Peyer's patch (tissue), 4 donors: ENCODE results near the gene SNX12. TPM values are rescaled to one million over a fixed set of nuclear protein-coding genes. Genes with fewer than 3 reads are reported as not detected.

Experiments
- DNase-seq, 3 donors: peaks; one replicate each; pipeline ENCODE4 v3.0.0-alpha.2; 2017 to 2019
- H3K27ac ChIP-seq, 4 donors: fragments of 200-600 bp; sonication (generic); one replicate each; pipeline ENCODE4 v1.5.1; 2016 to 2019
- H3K27me3 ChIP-seq, 2 donors: fragments of 200-600 bp; sonication (generic); one replicate each; pipeline ENCODE4 v1.5.1; 2019
- H3K36me3 ChIP-seq, 3 donors: fragments of 200-600 bp; sonication (generic); one replicate each; pipeline ENCODE4 v1.5.1; 2016 to 2019
- H3K4me1 ChIP-seq, 4 donors: fragments of 200-600 bp; sonication (generic); one replicate each; pipeline ENCODE4 v1.5.1; 2016 to 2019
- H3K4me3 ChIP-seq, 4 donors: fragments of 200-600 bp; sonication (generic); 1 replicate in 3 of 4; 2 replicates in 1 of 4; pipeline ENCODE4 v1.5.1; 2016 to 2019; ENCODE audit warnings: mild to moderate bottlenecking in 1 of 4
- H3K9me3 ChIP-seq, 4 donors: fragments of 200-600 bp; sonication (generic); one replicate each; pipeline ENCODE4 v1.5.1; 2016 to 2019; ENCODE audit warnings: mild to moderate bottlenecking in 1 of 4
- POLR2A ChIP-seq, 2 donors: fragments of 450-650 bp; IDR thresholded peaks; one replicate each; pipeline ENCODE4 v1.5.1; 2017; ENCODE audit warnings: antibody characterized with exemption in 2 of 2, mild to moderate bottlenecking in 2 of 2, moderate library complexity in 2 of 2
- total RNA-seq, 4 donors: library from RNA; depleted of rRNA; stranded (reverse); fragments of >200 nt; gene quantifications; one replicate each; pipeline ENCODE4 v1.1.0, GENCODE V29; 2016
- TF ChIP-seq, protein P1 (sequence below), 6 experiments: fragments of 450-650 bp in 4 of 6; fragments of 200-600 bp in 2 of 6; sonication (generic) in 1 of 6; IDR thresholded peaks; one replicate each; pipeline ENCODE4 v1.5.1; 2017 to 2019; ENCODE audit warnings: antibody characterized with exemption in 6 of 6, mild to moderate bottlenecking in 3 of 6, moderate library complexity in 1 of 6

Gene SNX12
- total RNA-seq, 4 donors from 2014 or later = 62.7 to 108 (median 67.5) TPM

GRCh38 chrX:71102292-71102691 lies 34.2 kb upstream of the SNX12 start:
- H3K27ac ChIP-seq = peak overlapping the region in 1 of 4 donors; percentile 74
- peaks cover 0 to 12% (median 3%) of the 10 kb centered on the region in 4 donors for H3K4me1 ChIP-seq
- TF ChIP-seq, protein P1, sequence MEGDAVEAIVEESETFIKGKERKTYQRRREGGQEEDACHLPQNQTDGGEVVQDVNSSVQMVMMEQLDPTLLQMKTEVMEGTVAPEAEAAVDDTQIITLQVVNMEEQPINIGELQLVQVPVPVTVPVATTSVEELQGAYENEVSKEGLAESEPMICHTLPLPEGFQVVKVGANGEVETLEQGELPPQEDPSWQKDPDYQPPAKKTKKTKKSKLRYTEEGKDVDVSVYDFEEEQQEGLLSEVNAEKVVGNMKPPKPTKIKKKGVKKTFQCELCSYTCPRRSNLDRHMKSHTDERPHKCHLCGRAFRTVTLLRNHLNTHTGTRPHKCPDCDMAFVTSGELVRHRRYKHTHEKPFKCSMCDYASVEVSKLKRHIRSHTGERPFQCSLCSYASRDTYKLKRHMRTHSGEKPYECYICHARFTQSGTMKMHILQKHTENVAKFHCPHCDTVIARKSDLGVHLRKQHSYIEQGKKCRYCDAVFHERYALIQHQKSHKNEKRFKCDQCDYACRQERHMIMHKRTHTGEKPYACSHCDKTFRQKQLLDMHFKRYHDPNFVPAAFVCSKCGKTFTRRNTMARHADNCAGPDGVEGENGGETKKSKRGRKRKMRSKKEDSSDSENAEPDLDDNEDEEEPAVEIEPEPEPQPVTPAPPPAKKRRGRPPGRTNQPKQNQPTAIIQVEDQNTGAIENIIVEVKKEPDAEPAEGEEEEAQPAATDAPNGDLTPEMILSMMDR (IDR thresholded peaks at IDR 0.05) = no peak
- no peak for TF ChIP-seq POLR2A (IDR thresholded peaks at IDR 0.05)
- DNase-seq = peak in 1 of 3 donors; percentile 26
- H3K4me3 ChIP-seq = no peak overlapping the region
- no peaks in the 10 kb centered on the region for H3K27me3 ChIP-seq
- H3K9me3 ChIP-seq = no peaks in the 10 kb centered on the region
- H3K36me3 ChIP-seq = no peaks in the 10 kb centered on the region

DNA sequence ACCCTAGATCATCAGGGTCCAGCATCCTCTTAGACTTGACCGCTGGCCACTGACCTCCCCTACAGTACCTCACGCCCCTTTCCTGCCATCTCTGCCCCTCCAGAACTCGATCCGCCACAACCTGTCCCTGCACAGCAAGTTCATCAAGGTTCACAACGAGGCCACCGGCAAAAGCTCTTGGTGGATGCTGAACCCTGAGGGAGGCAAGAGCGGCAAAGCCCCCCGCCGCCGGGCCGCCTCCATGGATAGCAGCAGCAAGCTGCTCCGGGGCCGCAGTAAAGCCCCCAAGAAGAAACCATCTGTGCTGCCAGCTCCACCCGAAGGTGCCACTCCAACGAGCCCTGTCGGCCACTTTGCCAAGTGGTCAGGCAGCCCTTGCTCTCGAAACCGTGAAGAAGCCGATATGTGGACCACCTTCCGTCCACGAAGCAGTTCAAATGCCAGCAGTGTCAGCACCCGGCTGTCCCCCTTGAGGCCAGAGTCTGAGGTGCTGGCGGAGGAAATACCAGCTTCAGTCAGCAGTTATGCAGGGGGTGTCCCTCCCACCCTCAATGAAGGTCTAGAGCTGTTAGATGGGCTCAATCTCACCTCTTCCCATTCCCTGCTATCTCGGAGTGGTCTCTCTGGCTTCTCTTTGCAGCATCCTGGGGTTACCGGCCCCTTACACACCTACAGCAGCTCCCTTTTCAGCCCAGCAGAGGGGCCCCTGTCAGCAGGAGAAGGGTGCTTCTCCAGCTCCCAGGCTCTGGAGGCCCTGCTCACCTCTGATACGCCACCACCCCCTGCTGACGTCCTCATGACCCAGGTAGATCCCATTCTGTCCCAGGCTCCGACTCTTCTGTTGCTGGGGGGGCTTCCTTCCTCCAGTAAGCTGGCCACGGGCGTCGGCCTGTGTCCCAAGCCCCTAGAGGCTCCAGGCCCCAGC lies 32.7 kb upstream of the SNX12 start:
- Histone ChIP-seq H3K4me1 (peaks cover 0 to 12% (median 3%) of the 10 kb centered on the region in 4 donors), H3K36me3 (no peaks in the 10 kb centered on the region), H3K27me3 (no peaks in the 10 kb centered on the region), H3K9me3 (no peaks in the 10 kb centered on the region), H3K4me3 (no peak overlapping the region), H3K27ac (no peak overlapping the region)
- peak in 1 of 3 donors; percentile 39 for DNase-seq
- TF ChIP-seq, protein P1 (IDR thresholded peaks at IDR 0.05) = no peak
- TF ChIP-seq POLR2A (IDR thresholded peaks at IDR 0.05) = no peak

- no peaks in the 10 kb centered on the region for H3K9me3 ChIP-seq
- H3K4me1 ChIP-seq = peaks cover 0 to 12% (median 3%) of the 10 kb centered on the region in 4 donors
Observed at GRCh38 chrX:71099736-71100135, 31.6 kb upstream of the SNX12 start.

DNA sequence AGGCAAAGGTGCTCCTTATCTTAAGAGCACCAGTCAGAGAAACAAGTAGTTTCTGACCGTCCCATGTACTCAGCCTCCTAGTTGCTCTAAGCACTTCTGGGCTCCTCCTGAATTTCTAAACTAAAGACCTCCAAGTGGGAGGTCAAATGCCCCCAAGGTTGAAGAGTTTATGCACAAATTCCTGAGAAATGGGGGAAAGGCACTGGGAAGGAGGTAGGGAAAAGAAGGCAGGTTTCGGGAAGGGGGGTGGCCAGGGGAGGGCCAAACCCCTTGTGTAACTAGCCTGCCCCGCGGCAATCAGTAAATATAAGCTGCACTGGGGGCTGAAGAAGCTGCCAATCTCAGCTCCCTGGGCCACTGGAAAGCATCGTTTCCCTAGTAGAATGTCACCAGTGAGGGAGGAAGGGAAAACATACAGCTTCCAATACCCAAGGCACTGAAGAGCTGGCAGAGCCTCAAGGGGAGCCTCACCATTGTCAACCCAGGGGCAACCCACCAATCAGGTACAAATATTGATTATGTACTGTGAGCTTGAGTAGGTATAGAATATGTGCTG lies 30.9 kb upstream of the SNX12 start:
- TF ChIP-seq, protein P1 (IDR thresholded peaks at IDR 0.05) = no peak
- TF ChIP-seq POLR2A (IDR thresholded peaks at IDR 0.05) = no peak
- DNase-seq = no peak
- Histone ChIP-seq H3K27me3 (no peaks in the 10 kb centered on the region), H3K4me1 (peaks cover 0 to 9% (median 3%) of the 10 kb centered on the region in 4 donors), H3K36me3 (no peaks in the 10 kb centered on the region), H3K4me3 (no peak overlapping the region), H3K9me3 (no peaks in the 10 kb centered on the region), H3K27ac (no peak overlapping the region)

More at GRCh38 chrX:71099736-71100135, 31.6 kb upstream of the SNX12 start:
- DNase-seq = no peak
- no peak overlapping the region for H3K27ac ChIP-seq
- no peak overlapping the region for H3K4me3 ChIP-seq
- H3K27me3 ChIP-seq = no peaks in the 10 kb centered on the region
- TF ChIP-seq POLR2A (IDR thresholded peaks at IDR 0.05) = no peak
- TF ChIP-seq, protein P1 (IDR thresholded peaks at IDR 0.05) = no peak
- H3K36me3 ChIP-seq = no peaks in the 10 kb centered on the region

DNA sequence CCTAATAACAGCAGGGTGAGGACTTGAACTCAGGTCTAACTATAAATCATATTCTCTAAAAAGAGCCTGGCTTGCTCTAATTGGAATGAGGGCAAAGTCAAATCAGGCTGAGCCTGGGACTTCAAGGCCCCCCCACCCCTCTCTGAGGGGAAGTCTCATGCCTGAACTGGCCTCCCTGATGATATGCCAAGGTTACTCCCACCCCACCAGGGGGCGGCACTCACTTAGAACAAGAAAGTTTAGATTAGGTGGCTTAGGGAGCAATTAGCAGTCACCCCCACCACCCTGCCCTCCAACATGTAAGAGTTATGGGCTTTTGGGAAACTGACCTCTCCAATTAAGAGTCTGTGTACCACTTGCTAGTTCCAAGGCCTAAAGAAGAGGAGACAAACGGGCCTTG lies 30.2 kb upstream of the SNX12 start:
- Histone ChIP-seq H3K4me1 (peaks cover 0 to 4% (median under 1%) of the 10 kb centered on the region in 4 donors), H3K9me3 (no peaks in the 10 kb centered on the region), H3K27me3 (no peaks in the 10 kb centered on the region), H3K27ac (no peak overlapping the region), H3K4me3 (no peak overlapping the region), H3K36me3 (no peaks in the 10 kb centered on the region)
- DNase-seq = peak; percentile 69 to 87 (median 86)
- no peak for TF ChIP-seq POLR2A (IDR thresholded peaks at IDR 0.05)
- TF ChIP-seq, protein P1 (IDR thresholded peaks at IDR 0.05) = peak in 5 of 6 experiments; percentile 46 to 58 (median 54)
